HG03066 (cell line): ENCODE results near the gene MTMR10.
A peak's percentile ranks its signal among the peaks of the same experiment; 100 is the strongest.

Experiments
- ATAC-seq: cut with Tn5 transposase; IDR thresholded peaks from one replicate; pipeline ENCODE4 v1.9.1; 2021; ENCODE audit warnings: low read depth; ENCODE audit not compliant: unreplicated experiment

The MTMR10 gene

GRCh38 chr15:30991255-30992235 is at the start of gene MTMR10:
Gene MTMR10 (minus strand): TSS chr15:30991628. CDS start chr15:30991506, 122 bp downstream.
- peak; percentile 81 for ATAC-seq

GRCh38 chr15:31040611-31041010 is 49.2 kb upstream of the MTMR10 start:
- no peak for ATAC-seq

DNA sequence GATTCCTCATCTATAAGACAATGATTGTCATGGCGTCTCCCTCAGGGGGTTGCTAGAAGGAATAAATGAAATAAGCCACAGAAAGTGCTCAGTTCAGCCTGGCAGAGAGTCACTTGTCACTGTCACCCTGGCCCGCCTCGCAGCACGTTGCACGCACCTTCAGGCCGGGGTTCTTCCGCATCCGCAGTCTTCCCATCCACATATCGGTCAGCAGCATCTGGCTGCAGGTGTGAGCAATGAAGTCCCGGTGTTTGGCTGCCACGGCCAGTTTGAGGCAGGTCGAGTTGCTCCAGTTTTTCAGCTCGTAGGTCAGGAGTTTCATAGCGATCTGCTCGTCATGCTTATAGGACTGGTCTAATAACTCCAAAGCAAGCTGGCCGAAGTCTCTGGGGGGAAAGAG is 48.5 kb upstream of the MTMR10 start:
- ATAC-seq: no peak

- ATAC-seq: no peak
Observed at GRCh38 chr15:31037731-31038477, 46.5 kb upstream of the MTMR10 start.

DNA sequence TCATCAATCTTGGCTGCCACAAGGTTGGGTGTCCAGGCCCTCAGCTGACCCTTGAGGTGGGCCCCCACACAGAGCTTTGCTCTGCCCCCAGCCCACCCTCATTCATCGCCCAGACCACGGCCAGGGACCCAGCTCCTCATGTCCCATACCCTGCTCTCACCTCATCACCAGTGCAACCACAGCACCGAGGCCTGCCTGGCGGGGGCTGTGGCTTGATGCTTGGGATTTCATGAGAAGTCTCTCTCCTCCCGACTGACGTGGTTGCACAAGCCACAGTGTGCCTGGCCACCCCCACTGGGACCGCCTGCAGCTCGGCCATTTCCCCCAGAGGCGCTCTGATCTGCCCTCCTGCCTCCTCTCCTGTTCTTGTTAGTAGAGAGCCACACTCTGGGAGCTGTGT is 45.4 kb upstream of the MTMR10 start:
- no peak for ATAC-seq

DNA sequence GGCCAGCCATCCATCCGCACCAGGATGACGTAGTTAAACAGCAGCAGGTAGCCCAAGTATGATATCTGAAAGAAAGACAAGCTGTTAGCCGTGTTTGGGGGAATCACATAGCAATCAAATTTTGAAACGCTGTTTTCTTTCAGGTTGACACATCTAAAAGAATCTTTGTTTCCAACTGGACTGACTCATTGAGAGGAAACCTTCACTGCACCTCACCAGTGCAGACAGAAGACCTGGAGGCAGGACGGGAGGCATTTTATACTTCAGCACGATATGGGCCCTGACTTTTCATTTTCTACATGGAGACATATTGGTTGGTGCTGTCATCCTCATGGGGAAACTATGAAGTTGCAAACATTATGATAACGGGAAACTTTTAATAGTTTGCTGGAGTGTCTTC is 44.2 kb upstream of the MTMR10 start:
- ATAC-seq: no peak

GRCh38 chr15:31034152-31034551 is 42.7 kb upstream of the MTMR10 start:
- no peak for ATAC-seq

GRCh38 chr15:31032961-31033371 is 41.5 kb upstream of the MTMR10 start:
- ATAC-seq: no peak

- peak; percentile 66 for ATAC-seq
Observed at GRCh38 chr15:31031471-31032067, 40.1 kb upstream of the MTMR10 start.

DNA sequence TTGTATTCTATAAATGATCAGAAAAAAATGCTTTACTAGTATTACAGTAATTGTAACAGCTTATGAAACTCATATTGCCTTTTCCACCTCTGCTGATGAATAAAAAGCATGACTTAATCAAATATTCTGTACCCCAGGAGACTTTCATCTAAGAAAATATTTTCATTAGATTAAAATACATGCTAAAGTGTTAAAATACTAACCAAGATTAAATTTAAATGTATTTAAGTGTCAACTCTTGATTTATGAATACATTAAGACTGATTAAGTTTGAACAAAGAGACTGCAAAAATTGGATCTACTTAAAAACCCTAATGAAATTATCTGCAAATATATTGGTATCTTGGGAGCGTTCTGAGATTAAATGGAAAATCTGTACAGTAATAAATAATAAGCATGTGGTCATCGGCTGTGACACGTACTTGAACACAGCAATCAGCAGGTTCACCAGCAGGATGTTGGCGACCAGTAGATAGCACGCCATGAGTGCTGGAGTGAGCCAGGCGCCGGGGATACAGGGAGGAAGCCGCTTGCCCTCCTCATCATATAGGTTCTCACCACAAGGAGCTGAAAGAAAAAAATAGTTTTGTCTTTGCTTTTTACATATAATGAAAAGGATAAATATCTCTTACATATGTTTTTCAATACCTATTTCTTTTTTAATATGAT is 36.6 kb upstream of the MTMR10 start:
- no peak for ATAC-seq

DNA sequence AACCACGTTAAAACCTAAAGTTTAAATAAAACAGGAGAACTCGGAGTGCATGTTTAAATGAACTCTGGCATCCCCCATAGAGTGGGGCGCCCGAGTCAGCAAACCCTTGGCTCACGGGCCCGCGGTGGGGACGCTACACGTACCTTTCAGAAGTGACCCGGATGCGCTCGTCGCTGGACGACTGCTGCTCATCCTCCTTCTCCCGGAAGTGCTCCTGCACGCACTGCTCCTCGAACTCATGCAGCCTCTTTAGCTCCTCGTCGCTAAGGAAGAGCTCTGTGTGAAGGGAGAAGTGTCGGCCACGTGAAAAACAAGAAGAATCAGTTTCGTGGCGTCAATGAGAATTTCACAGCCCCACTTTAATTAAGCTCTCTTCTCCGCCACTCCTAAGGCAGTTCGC is 34.6 kb upstream of the MTMR10 start:
- ATAC-seq: no peak

- no peak for ATAC-seq
Observed at GRCh38 chr15:31024979-31025378, 33.6 kb upstream of the MTMR10 start.

DNA sequence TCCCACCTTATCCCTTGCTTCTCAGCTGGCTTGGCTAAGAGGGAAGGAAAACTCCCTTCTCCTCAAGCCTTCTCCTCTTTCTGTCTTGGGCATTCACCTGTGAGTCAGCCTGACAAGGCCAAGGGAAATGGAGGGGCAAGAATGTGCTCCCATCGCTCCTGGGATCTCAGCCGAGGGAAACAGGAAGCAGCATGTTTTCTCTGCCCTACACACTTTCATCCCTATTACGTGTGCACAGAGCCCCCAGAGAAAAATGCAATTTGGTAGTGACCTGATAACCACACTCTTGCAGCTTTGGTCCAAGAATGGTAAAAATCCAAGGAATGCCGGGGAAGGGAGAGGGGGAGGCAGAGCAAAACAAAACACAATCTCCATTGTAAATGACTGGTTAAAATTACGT is 32.9 kb upstream of the MTMR10 start:
- no peak for ATAC-seq

- ATAC-seq: no peak
Observed at GRCh38 chr15:31023841-31024240, 32.4 kb upstream of the MTMR10 start.

- ATAC-seq: no peak
Observed at GRCh38 chr15:31021067-31021665, 29.7 kb upstream of the MTMR10 start.

- no peak for ATAC-seq
Observed at GRCh38 chr15:31020542-31020941, 29.1 kb upstream of the MTMR10 start.

GRCh38 chr15:31019986-31020385 is 28.6 kb upstream of the MTMR10 start:
- no peak for ATAC-seq

DNA sequence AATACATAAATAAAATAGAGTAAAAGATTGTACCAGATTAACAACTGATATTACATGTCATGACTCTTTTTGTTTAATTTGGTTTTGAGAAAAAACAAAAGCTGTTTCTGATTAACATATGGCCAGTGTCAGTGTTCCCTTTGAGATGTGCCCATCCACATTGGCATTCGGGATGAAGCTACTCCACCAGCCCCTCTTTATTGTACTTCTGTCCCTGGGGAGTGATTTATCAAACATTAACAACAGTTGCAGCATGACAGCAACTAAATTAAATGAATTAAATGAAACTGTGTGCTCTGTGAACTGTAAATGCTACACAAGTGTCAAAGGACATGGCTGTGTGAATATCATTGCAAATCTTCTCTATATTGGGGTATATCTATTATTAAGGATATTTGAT is 25.9 kb upstream of the MTMR10 start:
- ATAC-seq: no peak

GRCh38 chr15:31016446-31016915 is 25.1 kb upstream of the MTMR10 start:
- no peak for ATAC-seq

DNA sequence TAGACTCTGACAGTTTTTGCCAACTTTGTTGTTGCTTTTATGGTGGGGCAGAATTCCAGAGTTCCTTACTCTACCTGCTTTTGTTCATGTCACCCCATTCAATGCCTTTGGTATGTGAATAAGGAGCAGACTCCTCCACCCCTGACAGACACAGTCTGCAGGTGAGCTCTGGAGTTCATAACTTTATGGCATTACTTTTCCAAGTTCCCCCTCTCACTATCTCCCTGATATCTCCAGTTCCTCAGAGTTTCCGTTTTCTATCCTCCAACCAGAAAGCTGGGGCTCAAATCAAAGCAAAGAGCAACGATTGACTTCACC is 23.1 kb upstream of the MTMR10 start:
- no peak for ATAC-seq
